GM12864 (cell line): ENCODE data around the gene COG2.
A peak's percentile ranks its signal among the peaks of the same experiment; 100 is the strongest.

Experiments used
- DNase-seq: peaks from one replicate; pipeline ENCODE4 v3.0.0-alpha.2; 2011; ENCODE audit warnings: low read depth
- H3K4me3 ChIP-seq: 2 replicates; pipeline ENCODE4 v1.5.1; 2011; ENCODE audit warnings: mild to moderate bottlenecking, low read depth, low read length, control low read depth
- TF ChIP-seq, protein P1 (sequence below): IDR thresholded peaks from 2 replicates; pipeline ENCODE4 v1.5.1; 2011; ENCODE audit warnings: low read depth, mild to moderate bottlenecking, moderate library complexity, low read length, control low read depth, inconsistent platforms; ENCODE audit errors: missing control alignments

The COG2 gene

DNA sequence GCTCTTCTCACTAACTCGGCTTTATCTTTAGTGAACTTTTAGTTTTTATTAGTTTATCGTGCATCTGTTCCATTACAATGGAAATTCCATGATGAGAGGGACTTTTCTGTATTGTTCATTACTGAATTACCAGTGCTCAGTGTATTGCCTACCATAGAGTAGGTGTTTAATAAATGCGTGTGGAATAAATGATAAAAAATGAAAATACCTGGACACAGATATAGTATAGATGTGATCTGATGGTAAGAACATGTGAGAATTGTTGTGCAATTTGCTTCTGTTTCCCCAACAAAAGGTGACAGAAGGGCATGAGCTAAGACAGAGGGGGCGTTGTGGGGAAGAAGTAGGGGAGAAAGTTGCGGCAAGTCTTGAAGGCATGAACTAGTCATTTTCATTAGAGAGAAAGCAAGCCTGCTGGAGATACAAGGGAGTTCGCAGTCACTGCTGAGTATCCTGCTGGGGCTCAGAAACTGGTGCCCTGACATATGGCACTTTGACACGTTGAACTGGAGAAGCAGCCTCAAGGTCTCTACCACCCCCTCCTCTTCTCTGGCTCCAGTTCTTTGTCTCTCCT is 5.6 kb upstream of the COG2 start:
- no peak for DNase-seq
- no peak overlapping the region for H3K4me3 ChIP-seq
- TF ChIP-seq, protein P1, sequence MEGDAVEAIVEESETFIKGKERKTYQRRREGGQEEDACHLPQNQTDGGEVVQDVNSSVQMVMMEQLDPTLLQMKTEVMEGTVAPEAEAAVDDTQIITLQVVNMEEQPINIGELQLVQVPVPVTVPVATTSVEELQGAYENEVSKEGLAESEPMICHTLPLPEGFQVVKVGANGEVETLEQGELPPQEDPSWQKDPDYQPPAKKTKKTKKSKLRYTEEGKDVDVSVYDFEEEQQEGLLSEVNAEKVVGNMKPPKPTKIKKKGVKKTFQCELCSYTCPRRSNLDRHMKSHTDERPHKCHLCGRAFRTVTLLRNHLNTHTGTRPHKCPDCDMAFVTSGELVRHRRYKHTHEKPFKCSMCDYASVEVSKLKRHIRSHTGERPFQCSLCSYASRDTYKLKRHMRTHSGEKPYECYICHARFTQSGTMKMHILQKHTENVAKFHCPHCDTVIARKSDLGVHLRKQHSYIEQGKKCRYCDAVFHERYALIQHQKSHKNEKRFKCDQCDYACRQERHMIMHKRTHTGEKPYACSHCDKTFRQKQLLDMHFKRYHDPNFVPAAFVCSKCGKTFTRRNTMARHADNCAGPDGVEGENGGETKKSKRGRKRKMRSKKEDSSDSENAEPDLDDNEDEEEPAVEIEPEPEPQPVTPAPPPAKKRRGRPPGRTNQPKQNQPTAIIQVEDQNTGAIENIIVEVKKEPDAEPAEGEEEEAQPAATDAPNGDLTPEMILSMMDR: no peak

- H3K4me3 ChIP-seq: no peak overlapping the region
- TF ChIP-seq, protein P1: no peak
- DNase-seq: no peak
Observed at GRCh38 chr1:230639714-230640209, 2.5 kb upstream of the COG2 start.

GRCh38 chr1:230641346-230641745 is 935 bp upstream of the COG2 start:
- DNase-seq: no peak
- no peak overlapping the region for H3K4me3 ChIP-seq
- TF ChIP-seq, protein P1: no peak

- TF ChIP-seq, protein P1: no peak
- no peak for DNase-seq
- H3K4me3 ChIP-seq: peak overlapping the region; percentile 40
Observed at GRCh38 chr1:230641900-230642262, 400 bp upstream of the COG2 start.

- peak; percentile 27 for DNase-seq
- peak overlapping the region; percentile 97 for H3K4me3 ChIP-seq
- TF ChIP-seq, protein P1: peak; percentile 16
Observed at GRCh38 chr1:230643908-230644307, 1.6 kb downstream of the COG2 start.

DNA sequence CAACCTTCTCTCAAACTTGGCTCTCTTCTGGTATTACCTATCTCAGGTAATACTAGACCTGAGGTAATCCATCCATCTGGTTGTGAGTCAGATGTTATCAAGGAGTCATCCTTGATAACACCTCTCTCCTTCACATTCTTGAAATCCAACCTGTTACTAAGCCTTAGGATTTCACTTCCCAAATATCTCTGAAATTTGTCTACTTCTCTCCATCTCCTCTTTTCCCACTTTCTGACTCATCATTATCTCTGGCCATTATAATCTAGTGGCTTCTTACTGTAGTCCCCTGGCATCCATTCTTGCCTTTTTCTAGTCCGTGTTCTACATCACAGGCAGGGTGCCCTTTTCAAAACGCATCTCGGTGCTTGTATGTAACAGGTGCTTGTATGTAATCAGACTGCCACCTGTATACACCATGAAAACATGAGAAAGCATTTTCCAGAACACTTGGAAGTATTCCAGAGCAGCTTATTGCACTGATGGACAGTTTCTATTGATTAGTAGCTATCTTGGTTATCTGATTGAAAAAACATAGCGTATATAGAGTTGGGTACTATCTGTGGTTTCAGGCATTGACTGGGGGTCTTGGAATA is 4.5 kb downstream of the COG2 start:
- no peak for DNase-seq
- TF ChIP-seq, protein P1: no peak

GRCh38 chr1:230647321-230647720 is 5.0 kb downstream of the COG2 start:
- TF ChIP-seq, protein P1: no peak
- no peak for DNase-seq
- no peak overlapping the region for H3K4me3 ChIP-seq

More for the DNA sequence above, 4.5 kb downstream of the COG2 start:
- H3K4me3 ChIP-seq: no peak overlapping the region
